Upper lobe of left lung (tissue), 4 donors: ENCODE data around the gene MARK4.

Experiments used
- EP300 ChIP-seq, 4 donors: sonication (generic); formaldehyde crosslinking; IDR thresholded peaks; one replicate each; pipeline ENCODE4 v1.5.1; 2017; ENCODE audit warnings: antibody characterized with exemption in 4 of 4, control low read depth in 2 of 4
- POLR2A ChIP-seq, 4 donors: fragments of 450-650 bp; IDR thresholded peaks; one replicate each; pipeline ENCODE4 v1.5.1; 2016 to 2017; ENCODE audit warnings: antibody characterized with exemption in 4 of 4, mild to moderate bottlenecking in 2 of 4
- TF ChIP-seq, protein P1 (sequence below), 6 experiments: fragments of 450-650 bp in 4 of 6; fragments of 200-600 bp in 2 of 6; sonication (generic) in 2 of 6; IDR thresholded peaks; one replicate each; pipeline ENCODE4 v1.5.1; 2016 to 2019; ENCODE audit warnings: antibody characterized with exemption in 6 of 6

DNA sequence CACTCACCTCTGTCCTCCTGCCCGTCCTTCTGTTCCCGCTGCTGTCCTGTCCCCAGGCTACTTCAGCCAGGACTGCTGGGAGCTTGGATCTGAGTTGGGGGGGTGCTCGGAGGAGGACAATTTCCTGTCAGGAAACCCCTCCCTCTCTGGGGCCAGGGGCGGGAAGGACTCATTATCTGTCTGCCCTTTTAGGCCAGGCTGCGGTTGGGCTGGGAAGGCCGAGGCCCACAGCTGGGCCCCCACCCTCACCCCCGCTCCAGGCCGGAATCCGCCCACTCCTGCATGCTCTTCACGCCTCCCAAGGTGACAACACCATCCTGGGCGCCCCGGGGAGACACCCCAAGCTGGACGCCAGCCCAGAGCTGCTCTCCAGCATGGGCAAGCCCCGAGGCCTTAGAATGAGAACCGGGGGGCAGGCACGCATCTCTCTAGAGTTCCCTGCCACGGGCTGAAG lies 5.7 kb upstream of the MARK4 start, which contains the start of gene EXOC3L2:
- TF ChIP-seq POLR2A (IDR thresholded peaks at IDR 0.05): no peak
- TF ChIP-seq, protein P1, sequence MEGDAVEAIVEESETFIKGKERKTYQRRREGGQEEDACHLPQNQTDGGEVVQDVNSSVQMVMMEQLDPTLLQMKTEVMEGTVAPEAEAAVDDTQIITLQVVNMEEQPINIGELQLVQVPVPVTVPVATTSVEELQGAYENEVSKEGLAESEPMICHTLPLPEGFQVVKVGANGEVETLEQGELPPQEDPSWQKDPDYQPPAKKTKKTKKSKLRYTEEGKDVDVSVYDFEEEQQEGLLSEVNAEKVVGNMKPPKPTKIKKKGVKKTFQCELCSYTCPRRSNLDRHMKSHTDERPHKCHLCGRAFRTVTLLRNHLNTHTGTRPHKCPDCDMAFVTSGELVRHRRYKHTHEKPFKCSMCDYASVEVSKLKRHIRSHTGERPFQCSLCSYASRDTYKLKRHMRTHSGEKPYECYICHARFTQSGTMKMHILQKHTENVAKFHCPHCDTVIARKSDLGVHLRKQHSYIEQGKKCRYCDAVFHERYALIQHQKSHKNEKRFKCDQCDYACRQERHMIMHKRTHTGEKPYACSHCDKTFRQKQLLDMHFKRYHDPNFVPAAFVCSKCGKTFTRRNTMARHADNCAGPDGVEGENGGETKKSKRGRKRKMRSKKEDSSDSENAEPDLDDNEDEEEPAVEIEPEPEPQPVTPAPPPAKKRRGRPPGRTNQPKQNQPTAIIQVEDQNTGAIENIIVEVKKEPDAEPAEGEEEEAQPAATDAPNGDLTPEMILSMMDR (IDR thresholded peaks at IDR 0.05): no peak
- no peak for TF ChIP-seq EP300 (IDR thresholded peaks at IDR 0.05)
